NCI-H2196 (cell line): ENCODE results near the gene HEATR5B.
A peak's percentile ranks its signal among the peaks of the same experiment; 100 is the strongest.
"Not testable (repeated sequence)": the region's sequence is repeated elsewhere in the genome, so short reads cannot be mapped to it uniquely, and the experiment has no call there.

ENCODE experiments used
- DNase-seq: peaks from one replicate; lab custom pipeline; 2025; ENCODE audit not compliant: unreplicated experiment; lab: John Stamatoyannopoulos, UW

Gene HEATR5B

DNA sequence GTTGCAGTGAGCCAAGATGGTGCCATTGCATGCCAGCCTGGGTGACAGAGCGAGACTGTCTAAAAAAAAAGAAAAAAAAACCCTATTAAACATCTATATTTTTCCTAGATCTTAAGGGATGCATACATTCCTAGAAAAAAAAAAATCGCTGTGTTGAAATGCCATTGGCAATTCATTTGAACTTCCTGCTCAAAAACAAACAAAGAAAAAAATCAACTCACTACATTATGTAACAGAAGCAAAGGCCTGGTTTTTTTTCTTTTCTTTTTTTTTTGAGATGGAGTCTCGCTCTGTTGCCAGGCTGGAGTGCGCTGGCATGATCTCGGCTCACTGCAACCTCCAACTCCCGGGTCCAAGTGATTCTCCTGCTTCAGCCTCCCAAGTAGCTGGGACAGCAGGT lies 96.2 kb downstream of the HEATR5B start:
- no peak for DNase-seq

DNA sequence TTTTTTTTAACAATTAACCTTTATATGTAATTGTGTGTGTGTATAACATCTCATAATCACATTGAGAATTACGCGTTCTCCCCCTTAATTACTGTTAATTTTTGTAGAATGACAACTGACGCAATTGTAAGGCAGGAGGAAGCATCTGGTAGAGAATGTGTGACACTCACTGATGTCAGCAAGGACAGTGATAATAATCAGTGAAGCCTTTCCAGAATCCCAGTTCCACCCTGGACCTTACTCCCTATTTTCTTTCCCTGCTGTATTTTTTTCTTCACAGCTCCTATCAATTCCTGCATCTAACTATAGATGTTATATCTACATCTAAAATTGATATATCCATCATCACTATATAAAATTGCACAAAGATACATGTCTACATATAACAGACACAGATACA lies 101.7 kb downstream of the HEATR5B start:
- no peak for DNase-seq

- DNase-seq = no peak
Measured at GRCh38 chr2:36981911-36982310, 102.3 kb downstream of the HEATR5B start.

- not testable (repeated sequence) for DNase-seq
Measured at GRCh38 chr2:36979007-36979406, 105.2 kb downstream of the HEATR5B start.

DNA sequence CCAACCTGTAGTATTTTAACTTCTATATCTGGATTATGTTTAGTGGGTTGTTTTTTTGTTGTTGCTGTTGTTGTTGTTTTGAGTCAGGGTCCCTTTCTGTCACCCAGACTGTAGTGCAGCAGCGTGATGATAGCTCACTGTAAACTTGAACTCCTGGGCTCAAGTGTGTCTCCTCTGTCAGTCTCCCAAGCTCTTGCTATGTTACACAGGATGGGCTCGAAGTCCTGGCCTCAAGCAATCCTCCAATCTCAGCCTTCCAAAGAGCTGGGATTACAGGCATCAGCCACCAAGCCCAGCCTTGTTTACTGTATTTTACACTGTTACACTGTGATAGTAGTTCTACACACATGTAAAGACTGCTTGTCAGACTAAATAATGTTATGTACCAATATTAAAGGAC lies 108.1 kb downstream of the HEATR5B start:
- no peak for DNase-seq

DNA sequence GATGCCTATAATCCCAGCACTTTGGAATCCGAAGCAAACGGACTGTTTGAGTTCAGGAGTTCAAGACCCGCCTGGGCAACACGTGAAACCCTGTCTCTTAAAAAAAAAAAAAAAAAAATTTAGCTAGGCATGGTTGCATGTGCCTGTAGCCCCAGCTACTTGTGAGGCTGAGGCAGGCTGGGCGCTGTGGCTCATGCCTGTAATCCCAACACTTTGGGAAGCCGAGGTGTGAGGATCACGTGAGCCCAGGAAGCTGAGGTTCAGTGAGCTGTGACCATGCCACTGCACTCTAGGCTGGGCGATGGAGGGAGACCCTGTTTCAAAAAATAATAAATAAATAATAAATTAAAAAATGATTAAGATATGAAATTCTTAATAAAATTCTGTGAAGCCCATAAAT lies 108.9 kb downstream of the HEATR5B start:
- no peak for DNase-seq

GRCh38 chr2:36973320-36973719 lies 110.9 kb downstream of the HEATR5B start:
- DNase-seq = no peak

- no peak for DNase-seq
Measured at GRCh38 chr2:36971990-36972389, 112.2 kb downstream of the HEATR5B start.

GRCh38 chr2:36967236-36967876 lies 116.8 kb downstream of the HEATR5B start:
- peak; percentile 20 for DNase-seq

DNA sequence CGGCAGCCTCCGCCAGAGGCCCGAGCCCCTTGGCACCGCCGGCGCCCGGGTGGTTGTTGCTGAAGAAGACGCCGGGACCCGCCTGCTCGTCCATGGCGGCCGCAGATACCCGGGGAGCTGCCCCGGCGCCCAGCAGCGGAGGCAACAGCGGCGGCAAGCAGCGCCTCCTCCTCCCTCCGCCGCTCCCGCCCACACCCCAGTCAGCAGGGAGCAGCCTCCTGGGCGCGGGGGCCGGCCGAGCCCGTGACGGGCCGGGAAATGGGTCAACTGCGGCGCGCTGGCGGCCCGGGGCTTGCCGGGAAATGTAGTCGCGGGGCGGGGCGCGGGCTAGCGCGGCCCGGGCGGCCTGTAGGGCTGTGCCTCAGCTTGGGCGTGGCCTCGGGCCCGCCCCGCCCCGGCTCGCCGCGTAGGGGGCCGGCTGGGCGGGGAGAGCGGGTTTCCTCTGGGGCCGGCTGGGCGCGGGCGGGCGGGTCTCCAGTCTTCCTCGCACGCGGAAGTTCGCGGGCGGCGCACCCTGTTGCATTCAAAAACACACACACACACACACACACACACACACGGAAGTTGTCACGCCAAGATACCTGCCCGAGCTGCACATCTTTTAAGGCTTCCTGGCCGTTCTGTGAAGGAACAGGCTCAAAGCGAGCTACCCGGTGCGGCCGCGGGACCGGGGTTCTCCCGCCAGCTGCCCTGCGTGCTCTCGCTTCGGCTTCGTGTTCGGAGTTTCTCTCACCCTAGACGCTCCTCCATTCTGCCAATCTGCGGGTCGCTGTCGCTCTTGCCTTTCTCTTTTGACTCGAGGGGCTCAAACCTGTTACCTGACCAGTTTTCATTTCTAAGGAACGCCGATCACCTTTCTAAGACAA lies 117.6 kb downstream of the HEATR5B start, which contains the start of gene STRN:
TSS of gene STRN (minus strand) at position 167 of the 866 bp plus-strand sequence. CDS start at position 94, 73 bp downstream.
- DNase-seq = peak; percentile 98

GRCh38 chr2:36965751-36966369 lies 118.3 kb downstream of the HEATR5B start:
- peak; percentile 28 for DNase-seq

GRCh38 chr2:36965206-36965605 lies 119.0 kb downstream of the HEATR5B start:
- no peak for DNase-seq

- no peak for DNase-seq
Measured at GRCh38 chr2:36964496-36965058, 119.6 kb downstream of the HEATR5B start.

GRCh38 chr2:36963734-36964133 lies 120.4 kb downstream of the HEATR5B start:
- DNase-seq = no peak

DNA sequence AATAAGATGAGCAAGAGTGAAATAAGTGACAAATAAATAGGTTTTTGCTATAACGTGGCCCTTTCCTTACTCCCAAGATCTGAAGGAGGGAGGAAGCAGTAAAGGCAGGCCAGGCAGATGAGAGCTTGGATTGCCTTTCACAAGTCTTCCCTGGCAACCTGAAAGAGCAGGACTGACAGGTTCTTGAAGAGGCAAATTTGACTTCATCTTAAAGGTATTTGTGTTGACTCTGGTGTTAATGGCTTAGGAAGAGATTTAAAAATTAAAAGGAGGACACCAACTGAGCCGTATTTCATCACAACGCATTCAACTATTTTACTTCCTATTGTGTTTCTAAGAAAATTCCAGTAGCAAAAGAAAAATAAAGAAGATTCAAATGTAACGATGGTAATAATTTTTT lies 121.1 kb downstream of the HEATR5B start:
- no peak for DNase-seq

DNA sequence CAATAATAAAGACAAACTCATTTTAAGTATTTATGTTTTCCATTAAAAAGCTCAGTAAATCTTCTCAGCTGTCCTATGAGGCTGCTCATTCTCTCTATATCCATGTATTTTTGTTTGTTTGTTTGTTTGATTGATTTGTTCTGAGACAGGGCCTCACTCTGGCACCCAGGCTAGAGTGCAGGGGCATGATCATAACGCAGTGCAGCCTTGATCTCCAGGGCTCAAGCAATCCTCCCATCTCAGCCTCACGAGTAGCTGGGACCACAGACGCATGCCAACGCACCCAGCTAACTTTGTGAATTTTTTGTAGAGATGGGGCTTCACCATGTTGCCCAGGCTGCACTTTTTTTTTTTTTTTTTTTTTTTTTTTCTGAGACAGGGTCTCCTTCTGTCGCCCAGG lies 123.4 kb downstream of the HEATR5B start:
- DNase-seq = no peak

- DNase-seq = peak; percentile 11
Measured at GRCh38 chr2:36960005-36960675, 124.0 kb downstream of the HEATR5B start.

DNA sequence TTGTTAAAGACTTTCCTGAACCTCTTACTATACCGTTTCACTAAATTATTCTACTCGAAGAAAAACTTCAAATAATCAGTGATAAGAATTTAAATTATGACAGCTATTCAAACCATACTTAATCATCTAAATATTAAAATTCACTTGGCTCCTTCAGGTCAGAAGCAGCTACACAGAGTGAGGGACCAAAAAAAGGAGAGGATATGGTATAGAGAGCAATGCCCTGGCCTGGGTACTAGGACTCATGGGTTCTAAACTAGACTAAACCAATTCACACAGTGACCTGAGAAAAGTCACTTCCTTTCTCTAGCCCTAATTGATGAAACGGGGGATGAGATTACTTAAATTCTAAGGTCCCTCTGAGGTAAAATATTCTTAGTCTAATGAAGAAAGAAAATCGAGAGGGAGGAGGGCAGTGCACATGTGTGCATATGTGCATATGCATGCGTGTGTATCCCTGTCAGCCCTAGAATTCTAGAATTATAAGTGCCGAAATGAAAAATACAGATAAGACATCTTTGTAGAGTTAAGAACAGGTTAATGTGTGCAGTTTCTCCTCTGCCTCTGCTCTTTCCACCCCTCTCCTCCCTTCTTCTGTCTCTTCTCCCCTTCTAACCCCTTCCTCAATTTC lies 129.1 kb downstream of the HEATR5B start:
- DNase-seq = no peak

- DNase-seq = no peak
Measured at GRCh38 chr2:36952748-36953197, 131.4 kb downstream of the HEATR5B start.

DNA sequence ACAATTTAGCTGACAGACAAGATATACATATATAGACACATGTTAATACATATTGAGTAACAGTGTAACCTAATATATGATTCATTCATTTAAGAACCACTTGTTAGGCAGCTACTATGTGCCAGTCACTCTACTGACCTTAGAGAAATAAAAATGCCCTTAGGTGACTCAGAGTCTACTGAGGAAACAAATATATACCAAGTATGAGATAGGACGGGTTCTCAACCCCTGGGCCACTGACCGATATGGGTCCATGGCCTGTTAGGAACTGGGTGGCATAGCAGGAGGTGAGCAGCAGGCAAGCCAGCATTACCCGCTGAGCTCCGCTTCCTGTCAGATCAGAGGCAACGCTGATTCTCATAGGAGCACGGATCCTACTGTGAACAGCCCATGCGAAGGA lies 132.6 kb downstream of the HEATR5B start:
- DNase-seq = no peak
